Vagina (tissue), 2 donors: ENCODE results near the gene HERC2. TPM values are rescaled to one million over a fixed set of nuclear protein-coding genes. Genes with fewer than 3 reads are reported as not detected.
A peak's percentile ranks its signal among the peaks of the same experiment; 100 is the strongest.

Experiments
- DNase-seq, 2 donors: peaks; one replicate each; pipeline ENCODE4 v3.0.0-alpha.2; 2017; ENCODE audit errors: extremely low spot score in 2 of 2
- H3K27ac ChIP-seq: fragments of 200-600 bp; sonication (generic); one replicate; pipeline ENCODE4 v1.5.1; 2019
- H3K27me3 ChIP-seq: fragments of 200-600 bp; sonication (generic); one replicate; pipeline ENCODE4 v1.5.1; 2019
- H3K36me3 ChIP-seq, 2 donors: fragments of 200-600 bp; sonication (generic); one replicate each; pipeline ENCODE4 v1.5.1; 2017 to 2019
- H3K4me1 ChIP-seq: fragments of 200-600 bp; sonication (generic); one replicate; pipeline ENCODE4 v1.5.1; 2019
- H3K4me3 ChIP-seq, 2 donors: fragments of 200-600 bp; sonication (generic); 1 replicate in 1 of 2; 2 replicates in 1 of 2; pipeline ENCODE4 v1.5.1; 2016 to 2019
- H3K9me3 ChIP-seq: fragments of 200-600 bp; sonication (generic); one replicate; pipeline ENCODE4 v1.5.1; 2019
- CTCF ChIP-seq, 3 experiments: fragments of 450-650 bp in 2 of 3; fragments of 200-600 bp in 1 of 3; sonication (generic) in 1 of 3; IDR thresholded peaks; one replicate each; pipeline ENCODE4 v1.5.1; 2017 to 2019; ENCODE audit warnings: antibody characterized with exemption in 3 of 3, mild to moderate bottlenecking in 2 of 3, moderate library complexity in 2 of 3
- POLR2A ChIP-seq, 2 donors: fragments of 450-650 bp; IDR thresholded peaks; one replicate each; pipeline ENCODE4 v1.6.1; 2017; ENCODE audit warnings: antibody characterized with exemption in 2 of 2, mild to moderate bottlenecking in 2 of 2, moderate library complexity in 2 of 2
- POLR2AphosphoS5 ChIP-seq, 2 donors: sonication (generic); formaldehyde crosslinking; IDR thresholded peaks; one replicate each; pipeline ENCODE4 v1.9.0; 2017; ENCODE audit warnings: antibody characterized with exemption in 2 of 2, mild to moderate bottlenecking in 2 of 2, low read depth in 1 of 2; ENCODE audit not compliant: insufficient read depth in 1 of 2
- intact Hi-C: fragments of 100-400 bp; cut with DNase I; formaldehyde crosslinking; loops from one replicate; pipeline ENCODE4 v1.15.1; 2023
- total RNA-seq: library from RNA; depleted of rRNA; stranded (reverse); fragments of >200 nt; gene quantifications from one replicate; pipeline ENCODE4 v1.2.3, GENCODE V29; 2016

The HERC2 gene
- total RNA-seq, 1 donor from 2014 or later, result 45.2 TPM

- TF ChIP-seq CTCF (IDR thresholded peaks at IDR 0.05) (no peak), POLR2AphosphoS5 (IDR thresholded peaks at IDR 0.05; ENCODE audit: insufficient read depth in 1 of 2, low read depth in 1 of 2) (no peak), POLR2A (IDR thresholded peaks at IDR 0.05) (no peak)
- H3K4me3 ChIP-seq, result peak overlapping the region; percentile 54 to 80
- intact Hi-C loops, result no loop called here
- peak overlapping the region; percentile 4 for H3K27ac ChIP-seq
- peaks cover 0 to 4% of the 10 kb centered on the region in 2 donors for H3K36me3 ChIP-seq
- DNase-seq, result no peak
- no peaks in the 10 kb centered on the region for H3K27me3 ChIP-seq
- peaks cover 16% of the 10 kb centered on the region for H3K4me1 ChIP-seq
- no peaks in the 10 kb centered on the region for H3K9me3 ChIP-seq
Measured at GRCh38 chr15:28106294-28107110, 215.5 kb downstream of the HERC2 start.

GRCh38 chr15:28105793-28106192 lies 216.2 kb downstream of the HERC2 start:
- Histone ChIP-seq H3K4me1 (peaks cover 16% of the 10 kb centered on the region), H3K27me3 (no peaks in the 10 kb centered on the region), H3K9me3 (no peaks in the 10 kb centered on the region), H3K27ac (no peak overlapping the region), H3K36me3 (no peaks in the 10 kb centered on the region), H3K4me3 (no peak overlapping the region)
- intact Hi-C loops, result no loop called here
- no peak for DNase-seq
- TF ChIP-seq CTCF (IDR thresholded peaks at IDR 0.05), result no peak
- no peak for TF ChIP-seq POLR2AphosphoS5 (IDR thresholded peaks at IDR 0.05; ENCODE audit: insufficient read depth in 1 of 2, low read depth in 1 of 2)

GRCh38 chr15:28105224-28105791 lies 216.7 kb downstream of the HERC2 start:
- DNase-seq, result no peak

GRCh38 chr15:28104326-28104725 lies 217.7 kb downstream of the HERC2 start:
- TF ChIP-seq POLR2A (IDR thresholded peaks at IDR 0.05), result no peak
- no peak for TF ChIP-seq CTCF (IDR thresholded peaks at IDR 0.05)
- TF ChIP-seq POLR2AphosphoS5 (IDR thresholded peaks at IDR 0.05; ENCODE audit: insufficient read depth in 1 of 2, low read depth in 1 of 2), result no peak
- intact Hi-C loops, result no loop called here
- Histone ChIP-seq H3K4me1 (peaks cover 21% of the 10 kb centered on the region), H3K4me3 (no peak overlapping the region), H3K36me3 (no peaks in the 10 kb centered on the region), H3K27me3 (no peaks in the 10 kb centered on the region), H3K27ac (no peak overlapping the region), H3K9me3 (no peaks in the 10 kb centered on the region)
- DNase-seq, result no peak

More at GRCh38 chr15:28105224-28105791, 216.7 kb downstream of the HERC2 start:
- TF ChIP-seq CTCF (IDR thresholded peaks at IDR 0.05), result no peak
- TF ChIP-seq POLR2A (IDR thresholded peaks at IDR 0.05), result no peak
- TF ChIP-seq POLR2AphosphoS5 (IDR thresholded peaks at IDR 0.05; ENCODE audit: insufficient read depth in 1 of 2, low read depth in 1 of 2), result no peak
- H3K27me3 ChIP-seq, result no peaks in the 10 kb centered on the region
- H3K36me3 ChIP-seq, result no peaks in the 10 kb centered on the region
- intact Hi-C loops, result no loop called here
- H3K9me3 ChIP-seq, result no peaks in the 10 kb centered on the region
- H3K4me3 ChIP-seq, result no peak overlapping the region
- no peak overlapping the region for H3K27ac ChIP-seq
- H3K4me1 ChIP-seq, result peaks cover 16% of the 10 kb centered on the region

DNA sequence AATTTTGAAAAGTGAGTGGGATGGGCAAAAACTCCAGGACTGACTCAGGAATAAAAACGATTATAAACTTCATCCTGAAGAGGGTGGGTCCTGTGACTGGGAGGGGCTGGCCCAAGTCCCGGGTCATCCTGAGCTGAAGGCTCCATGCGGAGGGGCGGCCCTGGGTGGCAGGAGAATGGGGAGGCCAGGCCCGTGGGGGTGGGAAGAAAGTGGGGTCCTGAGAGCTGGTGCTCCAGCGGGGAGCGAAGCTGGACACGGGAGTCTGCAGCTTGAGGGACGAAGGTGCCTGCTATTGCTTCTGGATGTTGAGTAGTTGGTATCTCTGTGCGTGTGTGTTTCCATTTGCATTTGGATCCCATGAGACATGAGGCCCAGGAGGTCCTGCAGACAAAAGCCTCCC lies 218.1 kb downstream of the HERC2 start:
- no peak overlapping the region for H3K27ac ChIP-seq
- H3K4me3 ChIP-seq, result no peak overlapping the region
- no peak for DNase-seq
- no peaks in the 10 kb centered on the region for H3K27me3 ChIP-seq
- H3K36me3 ChIP-seq, result no peaks in the 10 kb centered on the region
- intact Hi-C loops, result no loop called here
- no peaks in the 10 kb centered on the region for H3K9me3 ChIP-seq
- TF ChIP-seq POLR2A (IDR thresholded peaks at IDR 0.05), result no peak
- H3K4me1 ChIP-seq, result peaks cover 26% of the 10 kb centered on the region
